Activated naive CD8-positive, alpha-beta T cell (primary cell): ENCODE results near the gene POLR3H.

Experiments used
- H3K27ac Mint-ChIP-seq: one replicate; pipeline ENCODE4 v1.8.0; 2021; ENCODE audit warnings: mixed read lengths
- H3K27me3 Mint-ChIP-seq: one replicate; pipeline ENCODE4 v1.8.0; 2021; ENCODE audit warnings: mixed read lengths
- H3K36me3 Mint-ChIP-seq: one replicate; pipeline ENCODE4 v1.8.0; 2021; ENCODE audit warnings: mixed read lengths
- H3K4me1 Mint-ChIP-seq: one replicate; pipeline ENCODE4 v1.8.0; 2021; ENCODE audit warnings: low read depth, mixed read lengths
- H3K4me3 Mint-ChIP-seq: one replicate; pipeline ENCODE4 v1.8.0; 2021; ENCODE audit warnings: mild to moderate bottlenecking, mixed read lengths
- H3K9me3 Mint-ChIP-seq: one replicate; pipeline ENCODE4 v1.8.0; 2021; ENCODE audit warnings: low read depth, mixed read lengths

POLR3H gene

GRCh38 chr22:41532908-41533825 is 11.1 kb downstream of the POLR3H start:
- Mint-ChIP-seq H3K4me1 (no peaks in the 10 kb centered on the region), H3K4me3 (no peak overlapping the region), H3K36me3 (peaks cover 6% of the 10 kb centered on the region), H3K27ac (no peak overlapping the region), H3K27me3 (no peaks in the 10 kb centered on the region), H3K9me3 (no peaks in the 10 kb centered on the region)

- H3K27ac Mint-ChIP-seq, result no peak overlapping the region
- no peaks in the 10 kb centered on the region for H3K9me3 Mint-ChIP-seq
- H3K36me3 Mint-ChIP-seq, result peaks cover 6% of the 10 kb centered on the region
- H3K4me3 Mint-ChIP-seq, result no peak overlapping the region
- H3K27me3 Mint-ChIP-seq, result no peaks in the 10 kb centered on the region
- H3K4me1 Mint-ChIP-seq, result no peaks in the 10 kb centered on the region
Observed at GRCh38 chr22:41531715-41532477, 12.4 kb downstream of the POLR3H start.

GRCh38 chr22:41530890-41531714 is 13.2 kb downstream of the POLR3H start:
- Mint-ChIP-seq H3K4me3 (no peak overlapping the region), H3K27ac (peak overlapping the region; percentile 10), H3K4me1 (peaks cover 6% of the 10 kb centered on the region), H3K9me3 (no peaks in the 10 kb centered on the region), H3K27me3 (no peaks in the 10 kb centered on the region), H3K36me3 (peaks cover 6% of the 10 kb centered on the region)

- Mint-ChIP-seq H3K4me3 (no peak overlapping the region), H3K27me3 (no peaks in the 10 kb centered on the region), H3K4me1 (peaks cover 22% of the 10 kb centered on the region), H3K9me3 (no peaks in the 10 kb centered on the region), H3K36me3 (peaks cover 3% of the 10 kb centered on the region), H3K27ac (peak overlapping the region; percentile 42)
Observed at GRCh38 chr22:41528938-41529561, 15.2 kb downstream of the POLR3H start.

- peak overlapping the region; percentile 42 for H3K27ac Mint-ChIP-seq
- H3K9me3 Mint-ChIP-seq, result no peaks in the 10 kb centered on the region
- no peak overlapping the region for H3K4me3 Mint-ChIP-seq
- peaks cover 3% of the 10 kb centered on the region for H3K36me3 Mint-ChIP-seq
- peaks cover 24% of the 10 kb centered on the region for H3K4me1 Mint-ChIP-seq
- no peaks in the 10 kb centered on the region for H3K27me3 Mint-ChIP-seq
Observed at GRCh38 chr22:41528132-41528766, 16.0 kb downstream of the POLR3H start.

GRCh38 chr22:41526830-41527799 is 17.2 kb downstream of the POLR3H start:
- Mint-ChIP-seq H3K27me3 (no peaks in the 10 kb centered on the region), H3K4me1 (peaks cover 24% of the 10 kb centered on the region), H3K36me3 (peaks cover 3% of the 10 kb centered on the region), H3K4me3 (no peak overlapping the region), H3K9me3 (no peaks in the 10 kb centered on the region), H3K27ac (peak overlapping the region; percentile 61)

- peaks cover 24% of the 10 kb centered on the region for H3K4me1 Mint-ChIP-seq
- H3K27me3 Mint-ChIP-seq, result no peaks in the 10 kb centered on the region
- H3K9me3 Mint-ChIP-seq, result no peaks in the 10 kb centered on the region
- H3K4me3 Mint-ChIP-seq, result no peak overlapping the region
- peaks cover 3% of the 10 kb centered on the region for H3K36me3 Mint-ChIP-seq
- H3K27ac Mint-ChIP-seq, result peak overlapping the region; percentile 61
Observed at GRCh38 chr22:41526226-41526829, 17.9 kb downstream of the POLR3H start.

GRCh38 chr22:41525450-41526225 is 18.6 kb downstream of the POLR3H start:
- Mint-ChIP-seq H3K27ac (peak overlapping the region; percentile 77), H3K27me3 (no peaks in the 10 kb centered on the region), H3K4me3 (no peak overlapping the region), H3K9me3 (no peaks in the 10 kb centered on the region), H3K4me1 (peaks cover 24% of the 10 kb centered on the region), H3K36me3 (peaks cover 3% of the 10 kb centered on the region)

- Mint-ChIP-seq H3K4me3 (no peak overlapping the region), H3K36me3 (peaks cover 3% of the 10 kb centered on the region)
Observed at GRCh38 chr22:41524809-41525449, 19.3 kb downstream of the POLR3H start.

GRCh38 chr22:41524251-41524661 is 20.0 kb downstream of the POLR3H start:
- H3K4me3 Mint-ChIP-seq, result no peak overlapping the region
- H3K27ac Mint-ChIP-seq, result peak overlapping the region; percentile 77
- H3K36me3 Mint-ChIP-seq, result peaks cover 3% of the 10 kb centered on the region
- no peaks in the 10 kb centered on the region for H3K27me3 Mint-ChIP-seq
- no peaks in the 10 kb centered on the region for H3K9me3 Mint-ChIP-seq
- H3K4me1 Mint-ChIP-seq, result peaks cover 24% of the 10 kb centered on the region

More at GRCh38 chr22:41524809-41525449, 19.3 kb downstream of the POLR3H start:
- Mint-ChIP-seq H3K27me3 (no peaks in the 10 kb centered on the region), H3K9me3 (no peaks in the 10 kb centered on the region), H3K4me1 (peaks cover 24% of the 10 kb centered on the region), H3K27ac (peak overlapping the region; percentile 77)

GRCh38 chr22:41523464-41524221 is 20.6 kb downstream of the POLR3H start:
- peak overlapping the region; percentile 77 for H3K27ac Mint-ChIP-seq
- no peaks in the 10 kb centered on the region for H3K9me3 Mint-ChIP-seq
- H3K27me3 Mint-ChIP-seq, result no peaks in the 10 kb centered on the region
- peaks cover 1% of the 10 kb centered on the region for H3K36me3 Mint-ChIP-seq
- H3K4me1 Mint-ChIP-seq, result peaks cover 24% of the 10 kb centered on the region
- H3K4me3 Mint-ChIP-seq, result no peak overlapping the region
